WERI-Rb-1 (cell line): ENCODE measurements around the gene ARHGAP27.

ENCODE experiments used
- DNase-seq: peaks from one replicate; pipeline ENCODE4 v3.0.0-alpha.2; 2020
- H3K27ac ChIP-seq: fragments of 250-450 bp; sonication (Bioruptor Pico); 2 replicates; pipeline ENCODE4 v1.5.1; 2020; ENCODE audit warnings: mild to moderate bottlenecking, moderate library complexity
- H3K27me3 ChIP-seq: fragments of 250-450 bp; sonication (Bioruptor Pico); 2 replicates; pipeline ENCODE4 v1.5.1; 2021; ENCODE audit warnings: mild to moderate bottlenecking, low read depth, moderate library complexity; ENCODE audit not compliant: insufficient read depth, severe bottlenecking
- H3K36me3 ChIP-seq: fragments of 250-450 bp; sonication (Bioruptor Pico); 2 replicates; pipeline ENCODE4 v1.5.1; 2020; ENCODE audit warnings: mild to moderate bottlenecking, moderate library complexity
- H3K4me3 ChIP-seq: 2 replicates; pipeline ENCODE4 v1.5.1; 2011; ENCODE audit warnings: low read depth, mild to moderate bottlenecking, control low read depth, low read length
- H3K9me3 ChIP-seq: fragments of 250-450 bp; sonication (Bioruptor Pico); 2 replicates; pipeline ENCODE4 v1.5.1; 2021; ENCODE audit warnings: mild to moderate bottlenecking, moderate library complexity; ENCODE audit not compliant: severe bottlenecking
- TF ChIP-seq, protein P1 (sequence below): IDR thresholded peaks from 2 replicates; pipeline ENCODE4 v1.5.1; 2011; ENCODE audit warnings: low read depth, mild to moderate bottlenecking, control low read depth, inconsistent platforms, low read length

The ARHGAP27 gene

DNA sequence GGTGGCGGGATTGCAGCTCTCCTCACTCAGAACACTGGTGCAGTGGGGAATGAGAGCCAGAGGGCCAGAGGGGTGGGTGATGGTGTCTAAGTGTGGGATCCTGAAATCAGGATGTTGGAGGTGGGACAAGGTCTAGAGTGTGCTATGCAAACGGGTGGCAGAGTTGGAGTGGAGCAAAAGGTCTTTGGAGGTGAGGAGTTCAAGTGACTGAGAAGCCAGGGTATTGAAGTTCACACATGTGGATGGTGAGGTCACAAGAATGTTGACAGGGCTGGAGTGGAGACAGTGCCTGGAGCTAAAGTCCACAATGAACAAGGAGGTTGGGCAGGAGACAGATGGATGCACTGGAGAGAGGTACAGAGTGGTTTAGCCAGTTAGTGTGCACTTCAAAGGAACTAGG lies 77.6 kb downstream of the ARHGAP27 start:
- Histone ChIP-seq H3K4me3 (no peak overlapping the region), H3K9me3 (no peaks in the 10 kb centered on the region), H3K36me3 (no peaks in the 10 kb centered on the region), H3K27ac (no peak overlapping the region), H3K27me3 (no peaks in the 10 kb centered on the region)
- DNase-seq: no peak
- TF ChIP-seq, protein P1, sequence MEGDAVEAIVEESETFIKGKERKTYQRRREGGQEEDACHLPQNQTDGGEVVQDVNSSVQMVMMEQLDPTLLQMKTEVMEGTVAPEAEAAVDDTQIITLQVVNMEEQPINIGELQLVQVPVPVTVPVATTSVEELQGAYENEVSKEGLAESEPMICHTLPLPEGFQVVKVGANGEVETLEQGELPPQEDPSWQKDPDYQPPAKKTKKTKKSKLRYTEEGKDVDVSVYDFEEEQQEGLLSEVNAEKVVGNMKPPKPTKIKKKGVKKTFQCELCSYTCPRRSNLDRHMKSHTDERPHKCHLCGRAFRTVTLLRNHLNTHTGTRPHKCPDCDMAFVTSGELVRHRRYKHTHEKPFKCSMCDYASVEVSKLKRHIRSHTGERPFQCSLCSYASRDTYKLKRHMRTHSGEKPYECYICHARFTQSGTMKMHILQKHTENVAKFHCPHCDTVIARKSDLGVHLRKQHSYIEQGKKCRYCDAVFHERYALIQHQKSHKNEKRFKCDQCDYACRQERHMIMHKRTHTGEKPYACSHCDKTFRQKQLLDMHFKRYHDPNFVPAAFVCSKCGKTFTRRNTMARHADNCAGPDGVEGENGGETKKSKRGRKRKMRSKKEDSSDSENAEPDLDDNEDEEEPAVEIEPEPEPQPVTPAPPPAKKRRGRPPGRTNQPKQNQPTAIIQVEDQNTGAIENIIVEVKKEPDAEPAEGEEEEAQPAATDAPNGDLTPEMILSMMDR: no peak

DNA sequence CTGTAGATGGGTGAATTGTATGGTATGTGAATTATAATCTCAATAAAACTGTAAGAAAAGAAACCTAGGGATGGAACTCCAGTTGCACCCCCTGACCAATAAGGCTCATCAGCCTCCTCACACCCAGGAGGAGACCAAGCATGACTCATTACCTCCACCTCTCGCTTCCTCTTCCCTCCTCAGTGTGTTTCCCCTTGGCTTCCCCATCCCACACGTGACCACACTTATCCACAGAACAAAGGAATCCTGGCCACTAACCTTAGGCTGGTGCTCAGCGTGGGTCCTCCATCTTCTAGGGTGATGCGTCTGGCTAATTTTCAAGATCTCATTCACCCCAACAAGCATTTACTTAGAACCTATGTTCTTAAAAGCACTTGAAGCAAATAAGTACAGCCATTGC lies 79.6 kb downstream of the ARHGAP27 start:
- H3K36me3 ChIP-seq: no peaks in the 10 kb centered on the region
- TF ChIP-seq, protein P1: no peak
- no peaks in the 10 kb centered on the region for H3K27me3 ChIP-seq
- no peak overlapping the region for H3K4me3 ChIP-seq
- no peaks in the 10 kb centered on the region for H3K9me3 ChIP-seq
- no peak overlapping the region for H3K27ac ChIP-seq
- DNase-seq: no peak

DNA sequence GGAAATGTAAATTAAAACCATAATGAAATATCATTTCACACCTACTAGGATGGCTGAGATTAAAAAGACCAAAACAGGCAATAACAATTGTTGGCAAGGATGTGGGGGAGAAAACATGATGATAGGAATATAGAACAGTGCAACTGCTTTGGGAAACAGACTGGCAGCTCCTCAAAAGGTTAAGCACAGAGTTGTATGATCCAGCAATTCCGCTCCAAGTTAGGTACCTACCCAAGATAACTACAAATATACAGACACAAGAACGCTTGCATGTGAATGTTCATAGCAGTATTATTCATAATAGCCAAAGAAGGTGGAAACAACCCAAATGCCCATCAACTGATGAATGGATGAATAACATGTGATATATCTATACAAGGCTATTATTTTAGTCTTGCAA lies 80.8 kb downstream of the ARHGAP27 start:
- TF ChIP-seq, protein P1: no peak
- Histone ChIP-seq H3K27ac (no peak overlapping the region), H3K9me3 (no peaks in the 10 kb centered on the region), H3K4me3 (no peak overlapping the region), H3K27me3 (no peaks in the 10 kb centered on the region), H3K36me3 (no peaks in the 10 kb centered on the region)
- no peak for DNase-seq

DNA sequence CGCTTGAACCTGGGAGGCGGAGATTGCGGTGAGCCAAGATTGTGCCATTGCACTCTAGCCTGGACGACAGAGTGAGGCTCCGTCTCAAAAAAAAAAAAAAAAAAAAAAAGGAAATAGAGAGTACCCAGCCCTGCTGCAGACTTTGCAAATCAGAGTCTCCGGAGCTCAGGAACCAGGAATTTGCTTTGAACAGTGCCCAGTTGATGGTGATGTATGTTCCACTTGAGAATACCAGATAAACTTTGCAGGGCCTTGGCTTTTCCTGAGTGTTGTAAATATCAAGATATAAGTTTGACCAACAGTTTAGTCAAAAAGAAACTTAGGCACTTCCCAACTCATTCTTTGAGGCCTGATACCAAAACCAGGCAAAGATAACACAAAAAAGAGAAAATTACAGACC lies 85.2 kb downstream of the ARHGAP27 start:
- DNase-seq: no peak
- H3K36me3 ChIP-seq: no peaks in the 10 kb centered on the region
- H3K4me3 ChIP-seq: no peak overlapping the region
- no peaks in the 10 kb centered on the region for H3K27me3 ChIP-seq
- TF ChIP-seq, protein P1: no peak
- no peak overlapping the region for H3K27ac ChIP-seq
- no peaks in the 10 kb centered on the region for H3K9me3 ChIP-seq

DNA sequence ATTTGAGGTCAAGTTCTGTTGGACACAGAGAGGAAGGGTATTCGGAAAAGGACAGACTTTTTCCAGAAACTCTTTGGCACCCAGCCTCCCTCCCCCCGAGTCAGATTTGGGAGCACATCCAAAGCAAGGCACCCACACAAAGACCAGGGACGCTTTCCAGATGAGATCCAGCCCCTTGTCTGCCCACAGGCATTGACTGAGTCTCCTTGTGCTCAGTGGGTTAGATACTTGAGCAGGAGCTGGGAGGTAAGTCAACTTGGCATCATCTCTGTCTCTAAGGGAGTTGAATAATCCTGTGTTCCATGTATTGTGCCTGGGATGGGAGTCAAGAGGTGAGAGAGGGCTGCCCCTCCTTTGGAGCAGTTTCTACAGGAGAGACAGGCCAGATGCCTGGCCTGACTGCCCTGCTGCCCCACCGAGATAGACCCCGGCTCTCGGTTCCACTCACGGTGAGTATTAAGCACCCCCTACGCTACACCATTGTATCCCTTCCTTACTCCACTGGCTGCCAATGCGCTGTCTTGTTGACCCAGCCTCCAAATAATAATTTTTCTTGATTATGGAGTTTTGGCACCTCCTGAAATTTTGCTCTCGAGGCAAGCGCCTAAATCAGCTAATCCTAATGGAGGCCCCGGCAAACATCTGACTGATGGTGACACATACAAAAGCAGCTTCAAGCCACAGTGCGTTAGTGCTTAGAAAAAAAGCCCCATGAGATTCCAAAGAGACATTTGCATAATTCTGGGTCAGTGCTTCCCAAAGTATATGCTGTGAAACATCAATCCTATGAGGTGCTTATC lies 86.3 kb downstream of the ARHGAP27 start:
- Histone ChIP-seq H3K27ac (no peak overlapping the region), H3K9me3 (no peaks in the 10 kb centered on the region), H3K36me3 (no peaks in the 10 kb centered on the region), H3K4me3 (no peak overlapping the region), H3K27me3 (no peaks in the 10 kb centered on the region)
- no peak for DNase-seq
- TF ChIP-seq, protein P1: no peak

DNA sequence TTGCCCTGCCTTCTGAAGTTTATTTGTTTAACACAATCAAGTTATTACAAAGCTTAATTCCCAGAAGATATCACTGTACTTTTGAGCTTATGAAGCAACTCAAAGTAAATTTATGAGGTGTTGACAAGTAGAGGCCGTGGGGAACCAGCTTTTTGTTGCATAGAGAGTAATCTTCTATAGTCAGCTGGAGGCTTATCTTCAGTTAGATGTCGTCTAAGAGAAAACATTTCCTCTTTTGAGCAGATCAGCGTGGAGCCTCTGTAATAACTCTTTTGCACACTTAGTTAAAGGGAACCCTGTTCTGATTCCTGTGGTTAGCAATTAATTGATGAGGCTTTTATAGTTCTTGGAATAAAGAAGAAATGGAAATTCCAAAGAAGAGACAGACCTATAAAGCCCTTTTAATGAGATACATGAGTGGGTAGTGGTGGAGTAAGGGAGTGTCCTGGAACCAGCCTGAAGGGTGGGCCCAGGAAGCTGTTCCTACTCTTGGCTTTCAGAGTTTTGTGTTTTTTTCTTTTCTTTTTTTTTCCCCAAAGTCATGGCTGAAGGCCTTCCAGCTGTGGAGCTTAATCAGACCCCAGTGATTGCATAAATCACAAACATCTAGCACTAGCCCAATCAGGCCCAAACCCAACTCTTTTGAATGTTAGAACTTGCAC lies 87.0 kb downstream of the ARHGAP27 start:
- no peak overlapping the region for H3K27ac ChIP-seq
- H3K27me3 ChIP-seq: no peaks in the 10 kb centered on the region
- DNase-seq: no peak
- H3K4me3 ChIP-seq: no peak overlapping the region
- H3K36me3 ChIP-seq: no peaks in the 10 kb centered on the region
- TF ChIP-seq, protein P1: no peak
- no peaks in the 10 kb centered on the region for H3K9me3 ChIP-seq
